GM12872 (cell line): ENCODE results near the gene TRABD.

Experiments
- TF ChIP-seq, protein P1 (sequence below): IDR thresholded peaks from 3 replicates; pipeline ENCODE4 v1.5.1; 2011; ENCODE audit warnings: low read depth, mild to moderate bottlenecking, low read length, moderate library complexity; ENCODE audit not compliant: insufficient read depth

The TRABD gene

DNA sequence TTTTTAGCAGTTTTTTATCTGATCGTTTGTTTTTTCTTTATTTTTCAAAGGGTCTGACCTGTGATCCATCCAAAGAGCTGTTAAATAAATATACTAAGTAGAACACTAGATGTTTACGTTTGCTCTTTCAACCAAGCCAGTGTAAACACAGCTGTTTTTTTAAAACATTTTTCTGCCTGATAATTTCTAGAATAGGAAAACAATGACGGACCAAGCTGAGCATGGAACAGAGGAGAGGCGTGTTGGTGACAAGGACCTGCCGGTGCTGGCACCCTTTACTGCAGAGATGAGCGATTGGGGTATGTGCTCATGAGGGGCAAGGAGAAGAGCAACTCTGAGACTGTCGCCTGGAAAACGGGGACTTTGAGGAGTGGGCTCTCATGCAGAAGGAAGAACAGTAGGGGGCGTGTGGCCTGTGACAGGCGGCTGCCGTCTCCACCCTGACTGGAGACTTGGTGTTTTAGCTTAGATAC is 43.8 kb upstream of the TRABD start:
- TF ChIP-seq, protein P1, sequence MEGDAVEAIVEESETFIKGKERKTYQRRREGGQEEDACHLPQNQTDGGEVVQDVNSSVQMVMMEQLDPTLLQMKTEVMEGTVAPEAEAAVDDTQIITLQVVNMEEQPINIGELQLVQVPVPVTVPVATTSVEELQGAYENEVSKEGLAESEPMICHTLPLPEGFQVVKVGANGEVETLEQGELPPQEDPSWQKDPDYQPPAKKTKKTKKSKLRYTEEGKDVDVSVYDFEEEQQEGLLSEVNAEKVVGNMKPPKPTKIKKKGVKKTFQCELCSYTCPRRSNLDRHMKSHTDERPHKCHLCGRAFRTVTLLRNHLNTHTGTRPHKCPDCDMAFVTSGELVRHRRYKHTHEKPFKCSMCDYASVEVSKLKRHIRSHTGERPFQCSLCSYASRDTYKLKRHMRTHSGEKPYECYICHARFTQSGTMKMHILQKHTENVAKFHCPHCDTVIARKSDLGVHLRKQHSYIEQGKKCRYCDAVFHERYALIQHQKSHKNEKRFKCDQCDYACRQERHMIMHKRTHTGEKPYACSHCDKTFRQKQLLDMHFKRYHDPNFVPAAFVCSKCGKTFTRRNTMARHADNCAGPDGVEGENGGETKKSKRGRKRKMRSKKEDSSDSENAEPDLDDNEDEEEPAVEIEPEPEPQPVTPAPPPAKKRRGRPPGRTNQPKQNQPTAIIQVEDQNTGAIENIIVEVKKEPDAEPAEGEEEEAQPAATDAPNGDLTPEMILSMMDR, result peak; percentile 10; the same call in 1 of the 3 replicates

DNA sequence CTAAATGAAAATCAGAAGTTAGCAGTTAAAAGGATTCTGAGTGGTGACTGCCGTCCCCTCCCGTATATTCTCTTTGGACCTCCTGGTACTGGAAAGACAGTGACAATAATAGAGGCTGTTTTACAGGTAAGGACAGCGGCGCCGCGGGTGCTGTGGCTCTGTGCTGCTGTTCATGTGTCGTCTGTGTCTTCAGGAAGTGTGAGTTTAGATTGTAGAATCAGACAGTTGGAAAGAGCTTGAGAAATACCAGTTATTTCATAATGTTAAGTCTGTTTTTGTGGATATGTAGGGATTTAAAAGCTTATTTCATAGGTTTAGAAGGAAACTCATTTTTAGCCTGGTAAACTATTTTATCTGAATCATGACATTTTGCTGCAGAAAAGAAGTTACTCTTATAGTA is 42.6 kb upstream of the TRABD start:
- TF ChIP-seq, protein P1, result no peak

DNA sequence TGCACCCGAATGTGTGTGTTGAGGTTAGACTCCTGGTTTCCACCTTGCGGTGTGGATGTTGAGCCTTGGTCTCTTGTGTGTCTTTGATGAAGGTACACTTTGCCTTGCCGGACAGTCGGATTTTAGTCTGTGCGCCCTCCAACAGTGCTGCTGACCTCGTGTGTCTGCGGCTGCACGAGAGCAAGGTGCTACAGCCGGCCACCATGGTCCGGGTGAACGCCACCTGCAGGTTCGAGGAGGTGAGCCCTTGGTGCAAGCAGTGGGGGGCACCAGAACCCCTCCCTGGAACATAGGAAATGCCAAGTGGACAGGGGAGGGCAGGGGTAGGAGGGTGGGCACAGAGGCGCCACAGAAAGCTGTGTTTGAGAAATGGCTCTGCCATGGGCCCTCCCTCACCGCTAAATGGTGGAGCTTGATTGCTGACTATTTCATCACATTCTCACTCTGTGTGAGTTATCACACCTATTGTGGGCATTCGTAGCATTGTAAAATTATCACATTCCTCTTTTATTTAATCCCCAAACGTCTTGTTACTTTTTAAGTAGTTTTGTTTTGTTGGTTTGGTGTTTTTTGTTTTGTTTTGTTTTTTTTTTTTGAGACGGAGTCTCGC is 41.6 kb upstream of the TRABD start:
- TF ChIP-seq, protein P1, result no peak

DNA sequence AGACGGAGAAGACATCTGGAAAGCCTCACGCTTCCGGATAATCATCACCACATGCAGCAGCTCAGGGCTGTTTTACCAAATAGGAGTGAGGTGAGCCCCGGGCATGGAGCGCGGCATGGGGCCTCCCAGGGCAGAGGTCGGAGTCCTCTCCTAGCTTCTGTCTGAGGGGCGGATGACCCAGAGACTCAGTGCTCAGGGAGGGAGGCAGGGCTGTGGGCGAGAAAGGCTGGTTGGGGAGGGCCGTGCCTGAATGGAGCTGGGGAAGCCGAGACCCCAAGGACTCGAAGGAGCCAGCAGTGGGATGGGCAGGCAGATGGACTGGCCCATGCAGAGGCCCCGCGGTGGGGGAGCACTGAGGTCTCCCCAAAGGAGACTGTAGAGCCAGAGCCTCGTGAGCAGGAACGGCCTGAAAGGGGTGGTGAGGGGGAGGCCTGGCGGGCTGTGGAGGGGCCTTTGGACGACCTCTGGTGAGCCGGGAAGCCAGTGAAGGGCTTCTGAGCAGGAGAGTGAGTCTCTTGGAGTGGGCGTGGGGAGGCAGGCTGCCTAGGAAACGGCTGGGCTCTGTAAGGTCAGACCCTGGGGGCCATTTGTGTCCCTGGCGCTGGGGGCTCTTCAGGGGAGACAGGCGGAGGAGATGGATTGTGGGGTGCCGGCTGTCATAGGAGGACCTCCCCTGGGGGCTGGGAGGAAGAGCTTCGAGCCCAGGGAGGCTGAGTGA is 39.8 kb upstream of the TRABD start:
- TF ChIP-seq, protein P1, result no peak

DNA sequence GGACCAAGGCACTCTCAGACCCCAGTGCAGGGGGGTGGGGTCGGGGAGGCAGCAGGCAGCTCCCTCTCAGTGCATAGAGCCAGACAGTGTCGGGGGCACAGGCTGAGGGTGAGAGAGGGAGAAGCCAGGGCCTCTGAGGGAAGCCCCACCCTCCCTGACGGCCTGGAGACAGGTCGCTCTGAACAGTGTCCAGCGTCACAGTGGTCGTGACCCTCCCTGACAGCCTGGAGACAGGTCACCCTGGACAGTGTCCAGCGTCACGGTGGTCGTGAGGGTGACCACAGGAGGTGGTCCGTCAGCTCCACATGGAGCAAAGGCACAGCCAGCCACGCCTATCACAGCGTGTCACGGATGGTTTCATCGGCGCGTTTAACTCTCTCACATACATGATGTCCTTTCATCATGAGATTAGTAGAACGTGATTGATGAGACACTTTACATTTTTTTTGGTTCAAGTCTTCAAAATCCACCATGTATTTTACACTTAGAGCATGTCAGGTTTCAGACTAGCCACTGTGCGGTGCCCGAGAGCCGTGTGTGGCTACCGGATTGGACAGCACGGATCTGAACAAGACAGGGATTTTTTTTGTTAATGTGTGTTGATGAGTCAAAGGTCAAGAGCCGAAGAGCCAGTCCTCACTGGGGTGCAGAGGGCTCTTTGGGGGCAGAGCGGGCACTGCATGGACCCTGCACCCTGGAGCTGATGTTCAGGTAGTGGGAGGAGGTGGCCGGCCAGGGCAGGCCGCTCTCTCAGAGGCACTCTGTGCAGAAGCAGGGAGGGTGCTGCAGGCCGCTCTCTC is 39.1 kb upstream of the TRABD start:
- TF ChIP-seq, protein P1, result peak; percentile 87

DNA sequence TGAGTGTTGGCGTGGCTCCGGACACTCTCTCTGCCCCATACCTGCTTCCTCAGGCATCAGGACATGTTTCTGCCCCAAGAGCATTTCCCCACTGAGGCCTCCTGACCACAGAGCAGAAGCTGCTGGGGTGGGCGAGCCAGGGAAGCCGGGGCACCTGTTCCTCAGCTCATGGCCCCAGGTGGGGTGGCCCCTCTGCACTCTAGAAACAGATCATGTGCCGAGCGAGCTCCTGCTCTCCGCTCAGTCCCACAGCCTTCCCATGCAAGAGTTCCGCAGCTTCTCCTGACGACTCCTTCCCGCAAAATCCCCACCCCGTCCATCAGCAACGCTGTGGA is 37.6 kb upstream of the TRABD start:
- TF ChIP-seq, protein P1, result no peak

DNA sequence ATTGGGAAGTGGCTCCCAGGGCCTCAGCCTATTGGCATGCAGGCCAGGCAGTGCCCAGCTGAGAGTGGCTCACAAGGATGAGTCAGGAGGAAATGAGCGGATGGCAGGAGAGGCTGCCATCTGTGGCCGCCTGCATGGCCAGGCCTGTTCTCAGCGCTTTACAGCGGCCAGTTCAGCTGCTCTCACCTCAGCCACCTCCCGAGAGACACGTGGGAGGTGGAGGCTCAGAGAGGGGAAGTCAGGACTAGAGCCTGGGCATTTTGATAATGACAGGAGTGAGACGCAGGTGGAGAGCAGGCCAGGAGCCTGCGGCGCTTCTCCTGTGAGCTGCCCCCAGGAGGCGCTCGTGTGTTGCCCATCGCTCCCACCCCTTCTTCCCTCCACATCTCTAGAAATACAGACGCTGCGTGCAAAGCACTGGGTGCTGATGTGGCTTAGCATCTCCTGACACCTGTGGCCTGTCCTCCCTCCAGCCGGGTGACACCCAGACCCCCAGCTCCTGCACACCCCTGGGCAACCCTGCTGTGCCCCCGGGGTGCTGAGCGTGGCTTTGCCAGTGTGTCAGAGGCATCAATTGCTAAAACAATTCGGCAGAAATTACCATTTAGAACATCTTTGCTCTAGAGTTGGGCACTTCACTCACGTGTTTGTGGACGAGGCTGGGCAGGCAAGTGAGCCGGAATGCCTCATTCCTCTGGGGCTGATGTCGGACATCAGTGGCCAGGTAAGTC is 36.6 kb upstream of the TRABD start:
- TF ChIP-seq, protein P1, result peak; percentile 99
